GM20431 (cell line): Measurements from ENCODE around the gene NME3.

Experiments
- in situ Hi-C: fragments of 300-500 bp; cut with MseI, MboI; formaldehyde crosslinking; loops from one replicate; pipeline ENCODE4 v1.15.0; 2020; ENCODE audit warnings: low sequenced_read_pairs; ENCODE audit not compliant: unreplicated experiment

The NME3 gene

GRCh38 chr16:1732071-1732470 lies 39.3 kb downstream of the NME3 start:
- in situ Hi-C loops: no loop called here

- in situ Hi-C loops: no loop called here
These were observed 39.7 kb downstream of the NME3 start for GRCh38 chr16:1731603-1732002.

- in situ Hi-C loops: no loop called here
These were observed 40.3 kb downstream of the NME3 start for GRCh38 chr16:1731073-1731472.

- in situ Hi-C loops: no loop called here
These were observed 41.9 kb downstream of the NME3 start for GRCh38 chr16:1729445-1729844.

GRCh38 chr16:1729026-1729425 lies 42.3 kb downstream of the NME3 start:
- in situ Hi-C loops: no loop called here

- in situ Hi-C loops: no loop called here
These were observed 43.4 kb downstream of the NME3 start for GRCh38 chr16:1727651-1728624.

GRCh38 chr16:1726661-1727502 lies 44.5 kb downstream of the NME3 start:
- in situ Hi-C loops: no loop called here

- in situ Hi-C loops: no loop called here
These were observed 46.9 kb downstream of the NME3 start for GRCh38 chr16:1724491-1724890.

- in situ Hi-C loops: no loop called here
These were observed 47.7 kb downstream of the NME3 start for GRCh38 chr16:1723450-1724147.

GRCh38 chr16:1721372-1721771 lies 50.0 kb downstream of the NME3 start:
- in situ Hi-C loops: no loop called here
